ENCODE data around the gene PRTN3.

GRCh38 chr19:854549-854948 is 13.8 kb downstream of the PRTN3 start:
- TF ChIP-seq FOXM1 (IDR thresholded peaks at IDR 0.05; ENCODE audit: borderline replicate concordance) (no peak), ARNT (IDR thresholded peaks at IDR 0.05) (no peak), SUZ12 (IDR thresholded peaks at IDR 0.05) (no peak), TARDBP (IDR thresholded peaks at IDR 0.05) (no peak), SP1 (IDR thresholded peaks at IDR 0.05) (no peak), BHLHE40 (IDR thresholded peaks at IDR 0.05; ENCODE audit: borderline replicate concordance) (no peak), FOXK2 (IDR thresholded peaks at IDR 0.05) (no peak), FOXA1 (IDR thresholded peaks at IDR 0.05) (no peak), NFRKB (IDR thresholded peaks at IDR 0.05) (no peak), ELF4 (IDR thresholded peaks at IDR 0.05) (no peak), ZNF384 (IDR thresholded peaks at IDR 0.05) (no peak)
